H1 (cell line): ENCODE measurements around the gene NHLH2. TPM values are rescaled to one million over a fixed set of nuclear protein-coding genes. Genes with fewer than 3 reads are reported as not detected.

Source experiments
- CTCF ChIA-PET: fragments of 300-600 bp; sonication (Branson Sonifier 250); formaldehyde crosslinking; loops from one replicate; lab custom pipeline; 2021; ENCODE audit not compliant: partially characterized antibody; lab: Charles Lee
- POLR2A ChIA-PET: fragments of 300-600 bp; sonication (Branson Sonifier 250); formaldehyde crosslinking; loops from one replicate; lab custom pipeline; 2021; ENCODE audit warnings: inconsistent platforms; ENCODE audit not compliant: partially characterized antibody; lab: Charles Lee
- DNase-seq, 2 experiments: peaks; one replicate each; pipeline versions ENCODE4 v3.0.0 to v3.0.0-alpha.2; 2010 to 2022; ENCODE audit warnings: low spot score in 2 of 2, low read depth in 1 of 2, mixed read lengths in 1 of 2
- FAIRE-seq: peaks from 2 replicates; lab custom pipeline; 2011; peaks lifted over from hg19 to GRCh38; lab: Jason Lieb, UNC
- H2AFZ ChIP-seq: 2 replicates; pipeline ENCODE4 v1.8.1; 2012; ENCODE audit warnings: low read length, inconsistent platforms
- H2AK5ac ChIP-seq: 2 replicates; pipeline ENCODE4 v1.6.1; 2013; ENCODE audit warnings: low read depth, low read length
- H2BK120ac ChIP-seq: replicated peaks from 2 replicates; pipeline ENCODE3; 2013; ENCODE audit warnings: low read depth, low read length, inconsistent platforms
- H2BK12ac ChIP-seq: 2 replicates; pipeline ENCODE4 v1.6.1; 2013; ENCODE audit warnings: low read depth, low read length
- H2BK15ac ChIP-seq: 2 replicates; pipeline ENCODE4 v1.6.1; 2013; ENCODE audit warnings: low read length
- H2BK20ac ChIP-seq: 2 replicates; pipeline ENCODE4 v1.6.1; 2013; ENCODE audit warnings: low read length
- H2BK5ac ChIP-seq: 2 replicates; pipeline ENCODE4 v1.6.1; 2013; ENCODE audit warnings: low read depth, low read length
- H3K14ac ChIP-seq: 2 replicates; pipeline ENCODE4 v1.6.1; 2013; ENCODE audit warnings: inconsistent platforms; ENCODE audit not compliant: insufficient read length
- H3K18ac ChIP-seq: 2 replicates; pipeline ENCODE4 v1.6.1; 2013; ENCODE audit warnings: low read length; ENCODE audit errors: extremely low read depth
- H3K23ac ChIP-seq: 2 replicates; pipeline ENCODE4 v1.6.1; 2013; ENCODE audit warnings: inconsistent platforms; ENCODE audit not compliant: insufficient read length
- H3K23me2 ChIP-seq: 2 replicates; pipeline ENCODE4 v1.6.1; 2013; ENCODE audit warnings: low read depth, low read length
- H3K27ac ChIP-seq: 2 replicates; pipeline ENCODE4 v1.6.1; 2011; ENCODE audit warnings: low read depth, low read length, inconsistent platforms
- H3K27me3 ChIP-seq, 4 experiments: replicated peaks in 1 of 4; 1 replicate in 1 of 4; 2 replicates in 3 of 4; pipeline versions ENCODE4 v1.6.1 to v1.8.1; 2011 to 2013; ENCODE audit warnings: low read length in 3 of 4, mild to moderate bottlenecking in 3 of 4, inconsistent platforms in 2 of 4, mixed read lengths in 2 of 4, moderate library complexity in 1 of 4; ENCODE audit not compliant: control insufficient read depth in 3 of 4, insufficient read depth in 3 of 4; ENCODE audit errors: extremely low read depth in 1 of 4
- H3K36me3 ChIP-seq, 4 experiments: 2 replicates each; pipeline versions ENCODE4 v1.6.1 to v1.8.1; 2011 to 2013; ENCODE audit warnings: mild to moderate bottlenecking in 4 of 4, low read length in 3 of 4, moderate library complexity in 2 of 4, control low read depth in 1 of 4, inconsistent platforms in 1 of 4; ENCODE audit not compliant: insufficient read depth in 4 of 4, control insufficient read depth in 2 of 4
- H3K4ac ChIP-seq: replicated peaks from 2 replicates; pipeline ENCODE3; 2013; ENCODE audit warnings: low read length, low read depth, mixed read lengths, inconsistent platforms; ENCODE audit not compliant: insufficient read length
- H3K4me1 ChIP-seq, 4 experiments: replicated peaks in 1 of 4; 1 replicate in 1 of 4; 2 replicates in 3 of 4; pipeline versions ENCODE4 v1.6.1 to v1.8.1; 2011 to 2013; ENCODE audit warnings: low read length in 3 of 4, inconsistent platforms in 2 of 4, mixed read lengths in 1 of 4; ENCODE audit not compliant: insufficient read depth in 4 of 4, control insufficient read depth in 3 of 4
- H3K4me2 ChIP-seq, 2 experiments: 2 replicates each; pipeline versions ENCODE4 v1.6.1 to v1.8.1; 2011 to 2013; ENCODE audit warnings: low read depth in 2 of 2, low read length in 2 of 2, control low read depth in 1 of 2, inconsistent platforms in 1 of 2, mild to moderate bottlenecking in 1 of 2; ENCODE audit not compliant: insufficient read depth in 1 of 2
- H3K4me3 ChIP-seq, 4 experiments: fragments of 200-600, 300-600 bp in 1 of 4; sonication (generic), shearing (Covaris generic), sonication (Bioruptor Twin) in 1 of 4; 2 replicates each; pipeline versions ENCODE4 v1.5.1 to v1.8.1; 2011 to 2016; ENCODE audit warnings: low read length in 4 of 4, low read depth in 3 of 4, control low read depth in 2 of 4, inconsistent platforms in 2 of 4, mild to moderate bottlenecking in 2 of 4, mixed read lengths in 1 of 4, moderate library complexity in 1 of 4; ENCODE audit not compliant: insufficient read depth in 2 of 4; ENCODE audit errors: extremely low read depth in 1 of 4
- H3K56ac ChIP-seq: replicated peaks from 2 replicates; pipeline ENCODE3; 2013; ENCODE audit warnings: low read depth, mild to moderate bottlenecking, mixed read lengths, low read length, inconsistent platforms; ENCODE audit not compliant: insufficient read length
- H3K79me1 ChIP-seq: 2 replicates; pipeline ENCODE4 v1.6.1; 2013; ENCODE audit warnings: low read depth, low read length, control low read depth
- H3K79me2 ChIP-seq, 2 experiments: 2 replicates each; pipeline versions ENCODE4 v1.6.1 to v1.8.1; 2012 to 2013; ENCODE audit warnings: low read length in 2 of 2, mild to moderate bottlenecking in 2 of 2, inconsistent platforms in 1 of 2; ENCODE audit not compliant: insufficient read depth in 2 of 2, control insufficient read depth in 1 of 2
- H3K9ac ChIP-seq, 4 experiments: replicated peaks in 1 of 4; 1 replicate in 1 of 4; 2 replicates in 3 of 4; pipeline versions ENCODE4 v1.6.1 to v1.8.1; 2011 to 2013; ENCODE audit warnings: low read depth in 3 of 4, low read length in 3 of 4, control low read depth in 2 of 4, mild to moderate bottlenecking in 2 of 4, moderate library complexity in 2 of 4, inconsistent platforms in 1 of 4; ENCODE audit errors: extremely low read depth in 1 of 4
- H3K9me3 ChIP-seq, 2 experiments: 2 replicates each; pipeline versions ENCODE4 v1.6.1 to v1.8.1; 2012 to 2013; ENCODE audit warnings: mild to moderate bottlenecking in 2 of 2, moderate library complexity in 2 of 2, control low read depth in 1 of 2, inconsistent platforms in 1 of 2, low read depth in 1 of 2, low read length in 1 of 2, mixed read lengths in 1 of 2; ENCODE audit not compliant: insufficient read depth in 2 of 2
- H4K20me1 ChIP-seq, 2 experiments: replicated peaks in 1 of 2; 2 replicates each; pipeline versions ENCODE3 to v1.8.1; 2011 to 2013; ENCODE audit warnings: inconsistent platforms in 2 of 2, low read length in 2 of 2, mild to moderate bottlenecking in 1 of 2; ENCODE audit not compliant: insufficient read depth in 2 of 2, control insufficient read depth in 1 of 2
- H4K5ac ChIP-seq: 2 replicates; pipeline ENCODE4 v1.6.1; 2013; ENCODE audit warnings: low read length, low read depth, mixed read lengths, inconsistent platforms; ENCODE audit not compliant: insufficient read length
- H4K8ac ChIP-seq: 2 replicates; pipeline ENCODE4 v1.8.0; 2013; ENCODE audit warnings: mild to moderate bottlenecking, moderate library complexity, low read length, inconsistent platforms; ENCODE audit not compliant: insufficient read depth; ENCODE audit errors: extremely low read depth
- H4K91ac ChIP-seq: replicated peaks from 2 replicates; pipeline ENCODE3; 2013; ENCODE audit warnings: low read length, mixed read lengths, inconsistent platforms; ENCODE audit not compliant: insufficient read length
- CHD2 ChIP-seq: IDR thresholded peaks from 2 replicates; pipeline ENCODE4 v1.6.1; 2012; ENCODE audit warnings: low read length, improper control_type of control experiment
- CREB1 ChIP-seq: IDR thresholded peaks from 2 replicates; pipeline ENCODE4 v1.6.1; 2012; ENCODE audit warnings: inconsistent platforms
- NRF1 ChIP-seq: IDR thresholded peaks from 2 replicates; pipeline ENCODE4 v1.6.1; 2011; ENCODE audit warnings: mild to moderate bottlenecking, low read depth, low read length, improper control_type of control experiment
- RBBP5 ChIP-seq: IDR thresholded peaks from 2 replicates; pipeline ENCODE4 v1.7.1; 2012; ENCODE audit warnings: low read depth, mild to moderate bottlenecking, inconsistent platforms, low read length, moderate library complexity, borderline replicate concordance
- RXRA ChIP-seq: IDR thresholded peaks from 2 replicates; pipeline ENCODE4 v1.6.1; 2011; ENCODE audit warnings: low read depth, mild to moderate bottlenecking, low read length, moderate library complexity; ENCODE audit not compliant: insufficient read depth
- SIX5 ChIP-seq: IDR thresholded peaks from 2 replicates; pipeline ENCODE4 v1.6.1; 2011; ENCODE audit warnings: mild to moderate bottlenecking, low read depth, low read length
- TBP ChIP-seq: IDR thresholded peaks from 2 replicates; pipeline ENCODE4 v1.6.1; 2011; ENCODE audit warnings: low read depth, low read length, improper control_type of control experiment
- YY1 ChIP-seq: IDR thresholded peaks from 2 replicates; pipeline ENCODE4 v1.6.1; 2011; ENCODE audit warnings: low read depth, mild to moderate bottlenecking, low read length
- WGBS, 2 experiments: shearing (Covaris generic) in 1 of 2; methylation state at CpG; one replicate each; pipeline versions ENCODE4 v1.1.6 to v1.1.7; 2013 to 2015; ENCODE audit warnings: low lambda C conversion rate in 2 of 2, mixed read lengths in 2 of 2, inconsistent platforms in 1 of 2, low coverage in 1 of 2, missing lambda C conversion rate in 1 of 2; ENCODE audit not compliant: insufficient replicate concordance in 2 of 2, insufficient coverage in 1 of 2, insufficient read length in 1 of 2; ENCODE audit errors: extremely low coverage in 1 of 2, missing lambda C conversion rate in 1 of 2; 5-methylcytosine and 5-hydroxymethylcytosine counted together
- polyA plus RNA-seq, 7 experiments: library from polyadenylated mRNA; depleted of rRNA in 3 of 7; stranded (reverse) in 5 of 7; unstranded in 2 of 7; fragments of >200 nt in 5 of 7; fragments of 200-250 nt in 2 of 7; gene quantifications; 1 replicate in 5 of 7; 2 replicates in 1 of 7; 4 replicates in 1 of 7; pipeline versions ENCODE4 v1.2.1 to v1.2.3, GENCODE V29; 2011 to 2013; ENCODE audit warnings: missing spikeins in 2 of 7, mixed read lengths in 2 of 7
- total RNA-seq: library from RNA; stranded (reverse); fragmentation: NEBNext Ultra II Directional; extraction: Animal tissue kit (Norgen Biotek cat#: 25700); gene quantifications from 2 replicates; pipeline ENCODE4 v1.2.1, GENCODE V29; 2021
- TF ChIP-seq, protein P1 (sequence below): IDR thresholded peaks from 2 replicates; pipeline ENCODE4 v1.6.1; 2012; ENCODE audit warnings: low read length, inconsistent platforms
- TF ChIP-seq, protein P2 (sequence below): IDR thresholded peaks from 2 replicates; pipeline ENCODE4 v1.6.1; 2012; ENCODE audit warnings: inconsistent platforms

Gene NHLH2
- total and polyA plus RNA-seq, 2 of the 8 experiments (the other 6 are each of a cell fraction or from before 2014, with no cell fraction given): 0.92 to 1.1 TPM

DNA sequence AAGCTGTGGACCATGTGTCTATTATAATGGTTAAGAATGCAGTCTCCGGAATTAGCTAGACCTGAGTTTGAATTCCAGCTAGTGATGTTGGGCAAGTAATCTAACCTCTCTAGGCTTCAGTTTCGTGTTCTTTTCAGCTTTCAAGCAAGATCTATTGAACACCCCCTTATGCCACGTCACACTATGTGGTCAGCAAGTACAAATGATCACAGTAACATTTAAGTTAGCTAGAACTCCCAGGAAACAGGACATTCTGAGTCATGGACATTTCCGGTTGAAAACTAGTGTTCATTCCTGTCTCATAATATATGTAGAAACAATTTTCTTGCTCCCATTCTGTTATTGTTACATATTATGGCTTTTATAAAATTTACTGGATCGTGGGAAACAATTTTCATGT, 34.0 kb upstream of the NHLH2 start:
- Histone ChIP-seq H3K56ac (no peak overlapping the region), H3K9me3 (no peaks in the 10 kb centered on the region), H3K4me2 (no peak overlapping the region), H3K27ac (no peak overlapping the region), H4K91ac (no peak overlapping the region), H2BK12ac (no peak overlapping the region), H3K27me3 (no peaks in the 10 kb centered on the region), H2AK5ac (no peak overlapping the region), H2AFZ (no peak overlapping the region), H3K18ac (no peak overlapping the region), H3K4me3 (no peak overlapping the region), H2BK5ac (no peak overlapping the region), H3K79me1 (no peaks in the 10 kb centered on the region), H3K4me1 (no peaks in the 10 kb centered on the region), H2BK120ac (no peak overlapping the region), H4K8ac (no peak overlapping the region), H3K79me2 (no peaks in the 10 kb centered on the region), H2BK20ac (no peak overlapping the region), H3K36me3 (no peaks in the 10 kb centered on the region), H4K20me1 (no peaks in the 10 kb centered on the region), H3K4ac (no peak overlapping the region), H3K9ac (no peak overlapping the region), H2BK15ac (no peak overlapping the region), H3K14ac (no peak overlapping the region), H4K5ac (no peak overlapping the region), H3K23me2 (no peaks in the 10 kb centered on the region), H3K23ac (no peak overlapping the region)
- FAIRE-seq (no peak), DNase-seq (no peak)
- CTCF ChIA-PET: interaction anchor here (1.3 to 2.5 kb wide), 3 partner anchors 18 to 267 kb away, joined by 3 to 6 read pairs (median 6); no protein-coding TSS in a partner anchor
- 94% methylated on average over 5 of the region's 5 CpGs; no CpG with 5 or more reads in 1 of the 2 experiments for WGBS, 2 experiments
- POLR2A ChIA-PET: no interaction called here
- TF ChIP-seq RXRA: no peak
- no peak for TF ChIP-seq CHD2
- TF ChIP-seq YY1: no peak
- TF ChIP-seq, protein P1, sequence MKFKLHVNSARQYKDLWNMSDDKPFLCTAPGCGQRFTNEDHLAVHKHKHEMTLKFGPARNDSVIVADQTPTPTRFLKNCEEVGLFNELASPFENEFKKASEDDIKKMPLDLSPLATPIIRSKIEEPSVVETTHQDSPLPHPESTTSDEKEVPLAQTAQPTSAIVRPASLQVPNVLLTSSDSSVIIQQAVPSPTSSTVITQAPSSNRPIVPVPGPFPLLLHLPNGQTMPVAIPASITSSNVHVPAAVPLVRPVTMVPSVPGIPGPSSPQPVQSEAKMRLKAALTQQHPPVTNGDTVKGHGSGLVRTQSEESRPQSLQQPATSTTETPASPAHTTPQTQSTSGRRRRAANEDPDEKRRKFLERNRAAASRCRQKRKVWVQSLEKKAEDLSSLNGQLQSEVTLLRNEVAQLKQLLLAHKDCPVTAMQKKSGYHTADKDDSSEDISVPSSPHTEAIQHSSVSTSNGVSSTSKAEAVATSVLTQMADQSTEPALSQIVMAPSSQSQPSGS: no peak
- TF ChIP-seq TBP: no peak
- no peak for TF ChIP-seq NRF1
- TF ChIP-seq SIX5: no peak
- no peak for TF ChIP-seq CREB1
- TF ChIP-seq, protein P2, sequence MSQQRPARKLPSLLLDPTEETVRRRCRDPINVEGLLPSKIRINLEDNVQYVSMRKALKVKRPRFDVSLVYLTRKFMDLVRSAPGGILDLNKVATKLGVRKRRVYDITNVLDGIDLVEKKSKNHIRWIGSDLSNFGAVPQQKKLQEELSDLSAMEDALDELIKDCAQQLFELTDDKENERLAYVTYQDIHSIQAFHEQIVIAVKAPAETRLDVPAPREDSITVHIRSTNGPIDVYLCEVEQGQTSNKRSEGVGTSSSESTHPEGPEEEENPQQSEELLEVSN: no peak
- TF ChIP-seq RBBP5: no peak
